ENCODE results near the gene PROM1.

DNA sequence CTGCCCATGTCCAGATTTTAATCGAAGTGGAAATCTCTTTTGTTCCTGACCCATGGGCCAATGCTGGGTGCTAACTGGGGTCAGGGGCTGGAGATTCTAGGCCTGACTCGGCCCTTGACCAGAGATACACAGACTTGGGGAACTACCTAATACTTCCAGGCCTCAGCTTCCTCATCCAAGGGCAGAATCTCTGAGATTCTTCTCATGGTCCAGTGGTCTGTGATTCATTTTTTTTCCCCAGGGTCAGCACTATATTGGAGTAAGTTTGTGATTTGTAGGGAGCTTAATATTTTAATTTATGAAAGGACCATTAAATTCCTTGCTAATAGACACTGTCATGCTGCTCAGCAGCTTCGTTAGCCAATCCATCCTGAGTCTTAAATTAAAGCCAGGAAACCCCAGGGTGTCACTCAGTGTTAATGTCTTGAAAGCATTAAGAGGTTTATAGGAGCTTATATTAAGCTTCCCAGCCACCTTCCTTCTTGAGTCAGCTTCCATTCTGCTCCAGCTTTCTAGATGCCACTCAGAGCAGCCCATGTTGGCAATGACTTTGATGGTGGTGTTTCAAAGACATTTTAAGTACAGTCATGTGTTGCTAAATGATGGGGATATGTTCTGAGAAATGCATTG, 27.0 kb upstream of the PROM1 start:
- TF ChIP-seq POLR2A (IDR thresholded peaks at IDR 0.05) = no peak
- TF ChIP-seq, protein P1, sequence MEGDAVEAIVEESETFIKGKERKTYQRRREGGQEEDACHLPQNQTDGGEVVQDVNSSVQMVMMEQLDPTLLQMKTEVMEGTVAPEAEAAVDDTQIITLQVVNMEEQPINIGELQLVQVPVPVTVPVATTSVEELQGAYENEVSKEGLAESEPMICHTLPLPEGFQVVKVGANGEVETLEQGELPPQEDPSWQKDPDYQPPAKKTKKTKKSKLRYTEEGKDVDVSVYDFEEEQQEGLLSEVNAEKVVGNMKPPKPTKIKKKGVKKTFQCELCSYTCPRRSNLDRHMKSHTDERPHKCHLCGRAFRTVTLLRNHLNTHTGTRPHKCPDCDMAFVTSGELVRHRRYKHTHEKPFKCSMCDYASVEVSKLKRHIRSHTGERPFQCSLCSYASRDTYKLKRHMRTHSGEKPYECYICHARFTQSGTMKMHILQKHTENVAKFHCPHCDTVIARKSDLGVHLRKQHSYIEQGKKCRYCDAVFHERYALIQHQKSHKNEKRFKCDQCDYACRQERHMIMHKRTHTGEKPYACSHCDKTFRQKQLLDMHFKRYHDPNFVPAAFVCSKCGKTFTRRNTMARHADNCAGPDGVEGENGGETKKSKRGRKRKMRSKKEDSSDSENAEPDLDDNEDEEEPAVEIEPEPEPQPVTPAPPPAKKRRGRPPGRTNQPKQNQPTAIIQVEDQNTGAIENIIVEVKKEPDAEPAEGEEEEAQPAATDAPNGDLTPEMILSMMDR (IDR thresholded peaks at IDR 0.05) = no peak
